Loucy (cell line): ENCODE results near the gene CXCR5.

Source experiments
- EZH2phosphoT487 ChIP-seq: fragments of 200-600 bp; IDR thresholded peaks from 2 replicates; pipeline ENCODE4 v1.6.1; 2018; ENCODE audit warnings: antibody characterized with exemption, mild to moderate bottlenecking, moderate library complexity, borderline replicate concordance
- TF ChIP-seq, protein P1 (sequence below): fragments of 200-600 bp; sonication (generic); conservative IDR thresholded peaks from 2 replicates; pipeline ENCODE4 v1.5.1; 2014; ENCODE audit warnings: mild to moderate bottlenecking, antibody characterized with exemption, low read length

DNA sequence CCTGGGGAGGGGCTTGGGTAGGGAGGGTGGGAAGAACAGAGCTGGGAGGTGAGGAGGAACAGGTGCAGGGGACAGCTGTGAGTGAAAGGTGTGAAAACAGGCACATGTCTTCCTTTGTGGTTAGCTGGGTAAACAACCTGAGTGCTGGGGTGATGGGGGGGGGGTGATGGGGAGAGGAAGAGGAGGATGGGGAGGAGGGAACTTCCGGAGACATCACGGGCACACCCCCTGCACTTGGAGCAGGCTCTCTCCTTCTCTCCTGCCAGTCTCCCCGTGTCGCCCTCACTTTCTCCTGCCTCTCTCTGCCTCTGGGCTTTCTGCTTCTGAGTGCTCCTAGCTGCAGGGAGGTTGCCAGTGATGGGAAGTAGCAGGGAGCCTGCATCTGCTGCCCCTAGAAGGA is 8.8 kb downstream of the CXCR5 start:
- TF ChIP-seq, protein P1, sequence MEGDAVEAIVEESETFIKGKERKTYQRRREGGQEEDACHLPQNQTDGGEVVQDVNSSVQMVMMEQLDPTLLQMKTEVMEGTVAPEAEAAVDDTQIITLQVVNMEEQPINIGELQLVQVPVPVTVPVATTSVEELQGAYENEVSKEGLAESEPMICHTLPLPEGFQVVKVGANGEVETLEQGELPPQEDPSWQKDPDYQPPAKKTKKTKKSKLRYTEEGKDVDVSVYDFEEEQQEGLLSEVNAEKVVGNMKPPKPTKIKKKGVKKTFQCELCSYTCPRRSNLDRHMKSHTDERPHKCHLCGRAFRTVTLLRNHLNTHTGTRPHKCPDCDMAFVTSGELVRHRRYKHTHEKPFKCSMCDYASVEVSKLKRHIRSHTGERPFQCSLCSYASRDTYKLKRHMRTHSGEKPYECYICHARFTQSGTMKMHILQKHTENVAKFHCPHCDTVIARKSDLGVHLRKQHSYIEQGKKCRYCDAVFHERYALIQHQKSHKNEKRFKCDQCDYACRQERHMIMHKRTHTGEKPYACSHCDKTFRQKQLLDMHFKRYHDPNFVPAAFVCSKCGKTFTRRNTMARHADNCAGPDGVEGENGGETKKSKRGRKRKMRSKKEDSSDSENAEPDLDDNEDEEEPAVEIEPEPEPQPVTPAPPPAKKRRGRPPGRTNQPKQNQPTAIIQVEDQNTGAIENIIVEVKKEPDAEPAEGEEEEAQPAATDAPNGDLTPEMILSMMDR, result no peak
- TF ChIP-seq EZH2phosphoT487, result no peak
